GM21526 (cell line): ENCODE results near the gene UBAC1.

ENCODE experiments used
- ATAC-seq: cut with Tn5 transposase; IDR thresholded peaks from one replicate; pipeline ENCODE4 v1.9.1; 2021; ENCODE audit warnings: moderate library complexity; ENCODE audit not compliant: unreplicated experiment, low FRiP score

UBAC1 gene

GRCh38 chr9:135887585-135888050 lies 73.6 kb downstream of the UBAC1 start:
- no peak for ATAC-seq

DNA sequence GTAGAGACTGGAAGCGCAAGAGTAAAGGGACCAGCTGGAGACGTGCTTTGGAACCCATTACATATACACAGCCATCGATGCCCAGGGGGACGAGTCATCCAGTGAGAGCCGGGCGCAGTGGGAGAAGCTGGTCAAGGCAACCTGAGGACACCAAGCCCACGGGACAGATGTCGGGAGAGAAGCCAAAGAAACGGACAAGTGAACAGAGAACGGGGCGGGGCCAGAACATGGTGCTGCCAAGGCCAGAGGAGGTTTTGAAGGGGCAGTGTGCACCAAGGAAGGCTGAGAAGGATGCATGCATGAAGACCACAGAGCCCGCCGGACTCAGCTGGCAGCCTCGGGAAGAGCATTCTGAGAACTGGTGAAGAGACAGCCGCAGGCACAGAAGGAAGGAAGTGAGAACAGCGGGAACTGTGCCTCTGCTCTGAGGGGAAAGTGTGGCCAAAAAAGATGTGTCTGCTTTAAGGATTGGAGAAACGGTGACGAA lies 74.1 kb downstream of the UBAC1 start:
- no peak for ATAC-seq

DNA sequence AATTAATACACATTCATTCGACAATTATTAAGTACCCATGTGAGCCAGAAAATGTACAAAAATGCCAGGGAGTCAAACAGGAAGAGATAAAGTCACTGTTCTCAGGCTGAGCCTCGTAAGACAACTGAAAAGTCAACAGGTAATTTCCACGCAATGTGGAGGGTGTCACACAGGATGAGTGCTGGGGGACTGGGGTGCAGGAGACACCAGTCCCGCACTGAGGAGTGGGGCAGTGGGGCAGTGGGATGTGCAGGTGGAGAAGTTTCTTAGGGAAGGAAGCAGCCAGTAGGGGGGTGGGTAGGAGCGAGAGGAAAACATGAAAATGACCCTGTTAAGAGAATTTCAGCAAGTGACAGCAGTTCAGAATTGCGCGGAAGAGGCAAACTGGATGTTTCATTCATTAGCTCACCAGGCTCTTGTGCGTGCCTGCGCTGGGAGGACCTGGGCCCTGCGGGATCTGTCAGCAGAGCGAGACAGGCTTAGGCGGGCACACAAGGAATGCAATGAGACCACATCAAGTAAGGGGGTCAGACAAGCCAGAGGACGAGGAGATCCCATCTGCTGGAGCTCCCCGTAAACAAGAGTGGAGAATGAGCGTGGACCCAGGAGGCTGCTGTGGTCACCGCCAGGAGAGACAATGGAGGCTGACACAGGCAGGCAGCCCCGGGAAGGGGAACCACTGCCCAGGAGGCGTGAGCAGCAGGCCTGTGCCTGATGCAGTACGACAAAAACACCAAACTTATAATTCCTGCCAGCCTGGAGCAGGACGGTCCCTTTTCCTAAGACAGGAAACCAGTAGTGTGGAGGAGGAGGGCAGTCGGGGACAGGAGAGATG lies 74.8 kb downstream of the UBAC1 start:
- ATAC-seq, result no peak

GRCh38 chr9:135885100-135885853 lies 75.9 kb downstream of the UBAC1 start:
- ATAC-seq, result no peak

- ATAC-seq, result no peak
These were observed 76.7 kb downstream of the UBAC1 start for GRCh38 chr9:135884328-135885035.

DNA sequence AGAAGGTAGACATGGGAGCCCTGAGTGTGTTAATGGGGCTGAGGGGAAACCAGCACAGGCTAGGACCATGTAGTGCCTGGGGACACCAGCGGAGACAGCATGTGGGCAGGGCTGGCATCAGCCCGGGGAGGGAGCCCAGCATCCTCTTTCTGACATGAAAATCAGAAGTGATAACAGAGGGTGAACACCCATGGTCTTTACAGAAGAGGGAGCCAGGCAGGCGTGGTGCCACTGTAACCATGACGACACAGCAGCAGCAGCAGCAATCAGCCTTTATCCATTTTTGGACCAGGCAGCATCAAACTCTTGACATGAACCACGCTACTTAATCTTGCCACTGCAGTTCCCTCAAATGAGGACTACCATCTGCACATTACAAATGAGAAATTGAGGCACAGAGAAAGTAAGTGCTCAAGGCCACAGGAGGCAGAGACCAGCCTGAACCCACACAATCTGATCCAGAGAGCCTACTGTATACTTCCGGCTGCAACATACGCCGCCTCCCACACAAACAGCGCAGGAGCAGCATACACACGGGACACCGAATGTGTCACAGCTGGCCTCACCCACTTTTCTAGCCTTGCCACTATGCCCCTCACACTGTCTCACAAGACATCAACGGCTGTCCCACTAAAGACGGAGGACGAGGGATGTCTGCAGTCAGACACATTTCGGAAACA lies 77.6 kb downstream of the UBAC1 start:
- no peak for ATAC-seq
